Activated CD8-positive, alpha-beta memory T cell treated with anti-CD3 and anti-CD28 coated beads, Interleukin-2, amount 50 U/mL, for 24 hours (primary cell): Measurements from ENCODE around the gene ITGB5.

Experiments used
- DNase-seq: peaks from one replicate; pipeline ENCODE4 v3.0.0-alpha.2; 2020; ENCODE audit errors: extremely low read depth

ITGB5 gene

GRCh38 chr3:124896824-124897526, 9.8 kb upstream of the ITGB5 start:
- no peak for DNase-seq

DNA sequence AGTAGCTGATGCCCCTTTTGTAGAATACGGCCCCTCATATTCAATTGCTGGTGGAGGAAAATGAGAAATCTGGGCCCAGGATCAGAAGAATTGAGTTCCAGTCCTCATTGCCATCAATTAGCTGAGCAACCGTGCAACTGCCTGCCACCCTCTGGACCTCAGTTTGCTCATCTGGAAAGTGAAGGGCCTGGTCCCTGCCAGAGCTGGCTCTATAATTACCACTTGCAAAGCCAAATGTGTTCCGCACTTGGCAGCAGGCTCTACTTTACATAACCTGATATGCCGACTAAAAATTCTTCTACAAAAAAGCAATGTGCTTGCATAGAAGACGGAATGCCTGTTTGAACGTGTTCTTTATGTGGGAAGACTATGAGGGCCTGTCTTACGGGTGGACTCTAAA, 8.6 kb upstream of the ITGB5 start:
- no peak for DNase-seq

DNA sequence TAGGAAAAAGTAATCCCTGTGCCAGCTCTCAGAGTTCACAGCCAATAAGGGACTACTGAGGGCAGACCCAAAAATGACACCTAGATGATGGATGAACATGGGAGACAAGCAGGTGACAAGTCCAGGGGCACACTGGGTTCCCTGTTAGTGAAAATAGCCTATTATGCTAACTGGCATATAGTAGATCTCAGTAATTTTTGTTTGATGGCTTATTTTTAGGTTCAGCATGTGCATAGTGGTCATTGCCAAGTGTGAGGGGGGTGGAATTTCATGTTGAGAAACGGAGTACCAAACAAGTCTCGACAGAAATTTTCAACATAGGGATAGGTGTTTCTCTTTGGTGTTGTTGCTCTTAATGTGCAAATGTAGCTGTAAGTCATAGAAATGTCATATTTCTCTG, 6.4 kb upstream of the ITGB5 start:
- DNase-seq = no peak

DNA sequence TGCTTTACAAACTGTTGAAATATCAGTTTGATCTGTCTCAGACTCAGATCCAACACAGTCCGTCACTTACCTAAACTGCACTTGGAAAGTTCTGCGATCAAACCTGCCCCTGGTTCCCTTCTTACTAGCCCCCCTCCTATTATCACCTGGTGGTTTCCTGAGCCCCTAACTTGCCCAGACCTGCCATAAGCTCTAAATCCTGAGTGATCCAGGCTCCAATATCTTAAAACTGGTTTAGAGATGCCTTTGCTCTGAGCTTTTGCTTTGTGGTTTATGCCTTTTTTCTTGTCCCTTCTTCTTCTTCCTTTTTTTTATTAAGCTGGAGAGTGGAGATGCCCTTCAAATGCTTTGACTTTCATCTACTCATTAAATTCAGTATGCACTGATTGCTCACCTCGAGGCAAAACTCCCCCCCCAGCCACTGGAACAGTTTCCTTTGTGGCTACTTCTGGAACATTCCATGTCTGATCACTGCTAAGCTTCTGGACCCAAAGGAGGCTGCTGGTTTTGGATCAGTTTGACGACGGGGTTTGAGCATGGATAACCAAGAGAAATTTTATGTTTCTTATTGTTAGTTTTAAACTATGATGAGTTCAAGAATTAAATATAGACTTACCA, 3.5 kb upstream of the ITGB5 start:
- no peak for DNase-seq

GRCh38 chr3:124888482-124889441, 1.6 kb upstream of the ITGB5 start:
- no peak for DNase-seq

GRCh38 chr3:124887932-124888298, 750 bp upstream of the ITGB5 start:
- DNase-seq = no peak

DNA sequence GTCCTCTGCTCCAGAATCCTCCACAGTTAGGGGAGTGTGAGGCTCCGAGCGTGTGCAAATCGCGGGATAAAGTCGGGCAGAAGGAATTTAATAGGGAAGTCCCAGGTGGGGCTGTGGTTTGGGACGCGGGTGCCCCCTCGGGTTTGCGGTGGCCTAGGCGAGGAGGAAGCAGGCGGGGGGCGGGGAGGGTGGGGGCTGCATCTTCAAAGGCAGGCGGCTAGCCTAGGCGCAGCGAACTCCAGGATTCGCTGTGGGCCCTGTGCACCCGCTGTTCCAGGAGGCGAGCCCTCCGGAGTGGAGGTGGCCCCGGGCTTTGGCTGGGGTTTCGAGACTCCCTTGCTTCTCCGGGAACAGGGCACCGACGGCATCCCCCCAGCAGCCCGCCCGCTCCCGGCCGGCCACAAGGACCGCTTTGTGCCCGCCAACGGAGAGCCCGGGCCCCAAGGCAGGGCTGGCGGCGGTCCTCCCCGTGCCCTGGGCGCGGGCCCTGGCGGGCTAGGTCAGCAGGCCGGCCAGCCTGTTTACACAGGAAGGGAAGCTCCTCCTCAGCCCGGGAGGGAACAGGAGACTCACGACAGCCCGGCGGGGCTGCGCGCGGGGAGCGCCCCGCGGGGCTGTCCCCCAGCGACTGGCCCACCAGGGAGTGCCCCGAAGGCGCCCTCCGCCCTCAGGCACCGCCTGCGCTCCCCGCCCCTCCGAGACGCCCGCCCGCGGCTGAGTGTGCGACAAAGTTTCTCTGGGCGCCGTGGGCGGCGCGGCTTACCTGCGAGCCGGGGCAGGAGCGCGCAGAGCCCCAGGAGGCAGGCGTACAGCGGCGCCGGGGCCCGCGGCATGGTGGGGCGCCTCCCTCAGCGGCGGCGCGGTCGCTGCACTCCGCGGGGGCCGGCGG, 753 bp downstream of the ITGB5 start:
- DNase-seq = no peak

DNA sequence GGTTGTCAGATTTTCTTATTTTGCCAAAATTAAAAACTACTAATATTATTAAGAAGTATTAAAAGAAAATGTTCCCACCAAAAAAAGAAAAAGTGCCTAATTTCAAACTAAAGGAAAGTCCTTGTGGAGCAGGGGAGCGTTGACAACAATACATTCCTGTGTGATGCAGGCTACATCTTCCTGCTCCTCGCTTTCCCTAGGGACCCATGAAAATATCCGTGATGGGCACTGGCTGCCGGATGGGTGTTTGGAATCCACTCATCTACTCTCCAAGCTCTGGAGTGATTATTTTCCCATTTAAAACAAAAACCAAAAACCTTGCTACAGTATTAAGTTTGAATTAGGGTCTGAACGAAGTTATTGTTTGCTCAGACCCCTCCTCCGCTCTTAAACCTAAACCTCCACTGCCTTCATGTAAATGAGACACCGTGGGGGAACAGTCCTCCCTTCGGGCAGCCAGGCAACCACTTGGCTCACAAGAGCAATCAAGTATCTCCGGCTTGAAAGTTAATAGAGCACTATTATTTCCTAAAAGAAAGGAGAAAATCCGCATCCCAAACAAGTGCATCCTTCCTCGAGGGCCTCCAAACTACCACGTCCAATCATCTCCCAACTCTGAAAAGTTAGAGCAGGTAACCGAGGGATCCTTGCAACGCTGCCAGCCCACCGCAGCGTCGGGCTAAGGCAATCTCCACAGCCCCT, 1.5 kb downstream of the ITGB5 start:
- DNase-seq = no peak

DNA sequence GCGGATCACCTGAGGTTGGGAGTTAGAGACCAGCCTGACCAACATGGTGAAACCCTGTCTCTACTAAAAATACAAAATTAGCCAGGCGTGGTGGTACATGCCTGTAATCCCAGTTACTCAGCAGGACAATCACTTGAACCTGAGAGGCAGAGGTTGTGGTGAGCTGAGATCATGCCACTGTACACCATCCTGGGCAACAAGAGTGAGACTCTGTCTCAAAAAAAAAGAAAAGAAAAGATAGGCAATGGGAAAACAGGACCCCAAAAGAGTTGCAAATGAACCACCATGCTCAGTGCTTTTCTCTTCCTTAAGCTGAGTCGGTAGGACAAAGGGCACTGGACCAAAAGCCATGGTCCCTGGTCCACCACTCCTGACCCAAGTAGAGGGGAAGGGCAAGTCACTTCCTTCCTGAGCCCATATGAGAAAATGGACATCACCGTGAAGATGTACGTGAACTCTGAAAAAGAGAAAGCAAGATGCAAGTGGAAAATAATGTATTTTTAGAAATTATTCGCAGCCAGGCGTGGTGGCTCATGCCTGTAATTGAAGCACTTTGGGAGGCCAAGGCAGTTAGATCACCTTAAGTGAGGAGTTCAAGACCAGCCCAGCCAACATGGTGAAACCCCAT, 2.6 kb downstream of the ITGB5 start:
- no peak for DNase-seq

- no peak for DNase-seq
These were observed 3.2 kb downstream of the ITGB5 start for GRCh38 chr3:124883766-124884473.

GRCh38 chr3:124882816-124883747, 4.1 kb downstream of the ITGB5 start:
- no peak for DNase-seq

- no peak for DNase-seq
These were observed 5.0 kb downstream of the ITGB5 start for GRCh38 chr3:124881976-124882697.

DNA sequence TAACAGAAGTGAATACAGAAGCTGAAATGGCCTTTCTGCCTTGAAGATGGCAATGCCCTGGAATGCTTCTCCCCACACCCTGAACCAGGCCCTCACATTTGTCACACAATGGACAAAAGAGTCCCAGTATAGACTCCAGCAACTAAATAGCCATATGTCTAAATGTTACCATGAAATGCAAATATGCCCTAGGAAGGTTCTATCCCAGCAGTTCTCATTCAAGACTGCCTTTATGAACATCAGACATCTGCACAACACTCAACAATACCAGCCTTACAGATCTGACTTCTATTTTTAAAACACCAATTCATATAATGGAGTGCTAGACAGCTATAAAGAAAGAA, 7.9 kb downstream of the ITGB5 start:
- no peak for DNase-seq

DNA sequence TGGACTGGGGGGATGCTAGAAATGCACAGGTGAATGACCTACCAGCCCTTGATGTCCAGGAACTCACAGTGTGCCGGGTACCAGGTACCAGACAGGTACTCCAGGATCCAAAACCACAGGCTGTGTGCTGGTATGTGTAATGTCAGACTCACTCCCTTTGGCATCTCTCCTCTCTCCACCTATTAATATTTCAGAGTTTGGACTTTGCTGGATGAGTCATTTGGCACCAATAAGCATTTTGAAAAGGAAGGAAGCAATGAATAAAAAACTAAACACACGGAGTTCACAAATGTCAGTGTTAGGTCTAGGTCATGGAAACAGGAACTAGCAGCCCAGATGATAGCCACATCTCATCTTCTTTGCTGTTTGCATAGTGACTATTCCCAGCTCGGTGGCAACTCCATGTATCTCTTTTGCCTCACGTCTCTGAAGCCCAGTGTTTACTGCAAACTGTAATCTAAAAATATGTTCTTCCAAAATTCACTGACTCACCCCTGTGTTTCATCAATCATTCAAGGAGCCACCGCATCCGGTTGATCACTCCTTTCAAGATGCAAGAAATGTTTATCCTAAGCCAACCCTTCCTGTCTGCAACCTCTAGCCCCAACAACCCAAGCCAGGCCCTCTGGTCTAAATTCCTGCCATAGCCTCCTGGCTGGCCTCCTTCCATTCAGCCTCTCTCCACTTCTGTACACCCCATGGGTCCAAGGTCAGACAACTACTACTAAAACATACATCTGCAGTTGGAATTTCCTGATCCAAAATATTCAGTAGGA, 8.4 kb downstream of the ITGB5 start:
- DNase-seq = no peak

DNA sequence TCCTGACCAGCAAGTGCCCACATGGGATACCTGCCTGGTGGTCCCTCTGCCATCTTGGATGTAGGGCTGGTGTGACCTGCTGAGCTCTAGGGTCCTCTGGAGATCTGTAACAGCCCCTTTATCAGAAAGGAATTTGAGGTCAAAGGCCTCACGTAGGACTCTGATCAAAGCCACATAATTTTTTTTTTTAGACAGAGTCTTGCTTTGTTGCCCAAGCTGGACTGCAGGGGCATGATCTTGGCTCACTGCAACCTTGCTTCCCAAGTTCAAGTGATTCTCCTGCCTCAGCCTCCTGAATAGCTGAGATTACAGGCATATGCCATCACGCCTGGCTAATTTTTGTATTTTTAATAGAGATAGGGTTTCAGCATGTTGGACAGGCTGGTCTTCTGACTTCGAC, 9.5 kb downstream of the ITGB5 start:
- no peak for DNase-seq

DNA sequence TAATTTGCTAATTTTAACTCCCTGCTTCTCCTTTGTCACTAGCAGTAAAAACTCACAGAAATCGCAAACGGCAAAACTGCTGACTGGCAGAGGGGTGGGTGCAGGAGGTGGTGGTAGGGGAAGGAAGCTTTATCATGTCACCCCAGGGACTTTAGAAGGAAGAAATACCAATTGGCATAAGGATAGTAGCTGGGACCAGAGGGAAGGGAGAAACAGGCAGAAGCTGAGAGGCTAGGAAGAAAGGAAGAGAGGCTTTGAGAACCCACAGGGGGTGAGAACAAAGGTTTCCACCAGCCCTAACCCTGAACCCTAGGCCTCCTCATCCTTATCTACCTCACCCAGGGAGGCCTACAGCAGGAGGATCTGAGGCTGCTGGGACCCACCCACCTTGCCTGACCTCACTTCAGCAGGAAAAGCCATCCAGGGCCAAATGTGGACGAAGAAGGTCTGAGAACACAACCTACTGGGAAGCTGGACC, 10.7 kb downstream of the ITGB5 start:
- no peak for DNase-seq

GRCh38 chr3:124873226-124873625, 13.9 kb downstream of the ITGB5 start:
- DNase-seq = no peak
